HL-60/S4 treated with retinoic acid at 250 ng/mL for 4 days and 3 days (cell line): ENCODE measurements around the gene PITRM1.

Experiments used
- in situ Hi-C: fragments of 300-500 bp; cut with MboI; formaldehyde crosslinking; loops from 2 replicates; pipeline ENCODE4 v1.7.0; 2022; ENCODE audit warnings: low sequenced_read_pairs

PITRM1 gene

GRCh38 chr10:3166496-3167290 is 5.9 kb downstream of the PITRM1 start:
- in situ Hi-C loops, result no loop called here

GRCh38 chr10:3165196-3165595 is 7.4 kb downstream of the PITRM1 start:
- in situ Hi-C loops, result no loop called here

DNA sequence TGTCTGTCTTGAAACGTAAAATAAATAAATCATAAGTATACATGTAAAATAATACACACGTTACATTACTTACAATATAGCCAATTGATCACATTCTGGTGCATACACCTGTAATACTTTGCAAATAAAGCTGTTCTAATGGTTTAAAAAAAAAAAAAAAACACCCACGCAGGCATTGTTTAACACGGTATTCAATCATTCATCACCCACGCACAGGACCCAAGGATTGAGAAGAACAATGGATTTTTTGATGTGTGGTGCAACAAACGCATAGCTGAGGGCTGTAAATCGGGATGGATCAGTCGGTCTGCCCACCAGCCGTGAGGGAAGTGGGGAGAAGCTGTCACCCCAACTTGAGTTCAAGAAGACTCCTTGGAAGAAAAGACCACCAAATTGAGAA is 8.7 kb downstream of the PITRM1 start:
- in situ Hi-C loops, result no loop called here

- in situ Hi-C loops, result no loop called here
Observed at GRCh38 chr10:3162533-3162932, 10.0 kb downstream of the PITRM1 start.

DNA sequence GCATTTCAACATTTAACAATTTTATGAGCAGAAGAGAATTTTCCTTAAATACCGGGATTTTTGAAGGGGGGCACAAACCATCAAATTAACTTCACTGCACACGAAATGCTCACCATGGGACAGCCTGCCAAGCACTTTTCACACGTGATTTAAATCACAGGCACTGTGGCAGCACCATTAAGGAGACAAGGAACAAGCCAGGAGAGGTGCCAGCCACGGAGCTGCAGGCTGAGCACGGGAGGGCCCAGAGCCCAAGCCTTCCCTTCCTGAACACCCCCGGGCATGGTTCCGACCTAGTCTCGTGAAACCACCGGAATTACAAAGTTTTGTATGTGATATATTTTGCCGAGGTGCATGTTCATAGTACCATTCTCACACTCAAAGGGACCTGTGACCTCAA is 13.4 kb downstream of the PITRM1 start:
- in situ Hi-C loops, result no loop called here

GRCh38 chr10:3154666-3155065 is 17.9 kb downstream of the PITRM1 start:
- in situ Hi-C loops, result no loop called here

DNA sequence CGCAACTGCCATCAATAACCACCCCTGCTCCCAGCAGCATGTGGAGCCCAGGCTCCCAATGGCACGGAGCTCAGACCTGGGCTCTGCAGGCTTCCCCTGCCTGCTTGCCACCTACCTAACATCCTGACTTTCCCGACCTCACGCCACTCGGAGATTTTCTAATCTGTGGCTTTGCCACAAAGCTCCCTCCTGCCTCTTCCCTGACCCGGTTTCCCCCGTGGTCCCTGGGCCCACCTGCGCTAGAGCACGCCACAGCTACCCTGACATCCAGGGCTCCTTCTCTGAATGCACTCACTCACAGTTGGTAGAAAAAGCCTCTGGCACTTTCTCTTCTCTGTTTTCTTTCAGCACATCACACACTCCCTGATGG is 20.0 kb downstream of the PITRM1 start:
- in situ Hi-C loops, result no loop called here

- in situ Hi-C loops, result no loop called here
Observed at GRCh38 chr10:3151889-3152565, 20.6 kb downstream of the PITRM1 start.

DNA sequence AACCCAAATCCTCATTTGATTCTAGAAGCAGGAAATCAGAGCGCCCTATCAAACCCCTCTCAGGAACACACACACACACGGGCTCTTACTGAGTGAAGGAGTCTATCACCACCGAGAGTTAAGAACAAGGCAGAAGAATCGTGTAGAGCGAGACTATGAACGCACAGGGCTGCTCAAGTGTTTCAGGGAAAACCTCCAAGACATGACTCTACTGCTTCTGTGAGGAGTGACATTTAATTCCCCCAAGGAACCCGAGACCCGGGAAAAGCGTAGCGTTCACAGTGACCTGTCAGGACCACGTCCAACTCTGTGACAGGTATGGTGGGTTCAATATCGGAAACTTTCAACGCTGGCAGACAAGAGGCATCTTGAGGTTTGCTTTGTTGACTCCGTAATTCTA is 21.6 kb downstream of the PITRM1 start:
- in situ Hi-C loops, result no loop called here

- in situ Hi-C loops, result no loop called here
Observed at GRCh38 chr10:3150366-3150765, 22.2 kb downstream of the PITRM1 start.

- in situ Hi-C loops, result no loop called here
Observed at GRCh38 chr10:3149918-3150317, 22.7 kb downstream of the PITRM1 start.

DNA sequence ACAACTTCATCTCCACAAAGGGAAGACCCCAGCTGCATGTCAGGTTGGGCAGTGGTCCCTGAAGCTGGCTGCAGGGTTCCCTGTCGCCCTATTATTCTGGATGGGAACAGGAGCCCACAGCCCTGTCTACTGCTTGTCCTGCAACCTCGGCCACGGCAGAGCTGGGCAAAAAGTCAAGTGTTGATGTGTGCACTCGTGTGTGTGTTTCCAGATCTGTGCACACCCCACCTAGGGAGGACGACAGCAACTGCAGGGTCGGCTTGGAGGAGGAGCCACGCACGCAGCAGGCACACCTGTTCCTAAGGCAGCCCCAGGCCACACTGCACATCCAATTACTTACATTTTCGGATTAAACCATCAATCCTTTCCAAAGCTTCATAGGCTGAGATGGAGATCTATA is 23.6 kb downstream of the PITRM1 start:
- in situ Hi-C loops, result no loop called here

GRCh38 chr10:3148041-3148440 is 24.5 kb downstream of the PITRM1 start:
- in situ Hi-C loops, result no loop called here

- in situ Hi-C loops, result no loop called here
Observed at GRCh38 chr10:3147117-3147820, 25.3 kb downstream of the PITRM1 start.

- in situ Hi-C loops, result no loop called here
Observed at GRCh38 chr10:3146289-3146688, 26.3 kb downstream of the PITRM1 start.

DNA sequence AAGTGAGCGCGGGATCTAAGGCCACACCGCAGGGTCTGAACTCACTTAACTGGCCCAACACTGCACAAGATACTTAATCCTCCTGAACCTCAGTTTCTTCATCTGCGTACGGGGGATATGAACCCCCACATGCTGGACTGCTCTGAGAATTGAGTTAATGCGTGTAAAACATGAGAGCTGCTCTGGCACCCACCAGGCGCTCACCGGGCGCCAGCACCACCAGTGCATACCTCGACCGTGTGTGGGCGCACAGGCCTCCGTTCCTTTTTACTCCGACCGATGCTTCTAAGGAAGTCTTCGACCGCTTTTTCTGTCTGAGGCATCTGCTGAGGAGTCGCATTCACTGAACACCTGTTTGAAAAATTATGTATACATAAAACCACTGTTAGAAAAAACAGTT is 27.2 kb downstream of the PITRM1 start:
- in situ Hi-C loops, result no loop called here

DNA sequence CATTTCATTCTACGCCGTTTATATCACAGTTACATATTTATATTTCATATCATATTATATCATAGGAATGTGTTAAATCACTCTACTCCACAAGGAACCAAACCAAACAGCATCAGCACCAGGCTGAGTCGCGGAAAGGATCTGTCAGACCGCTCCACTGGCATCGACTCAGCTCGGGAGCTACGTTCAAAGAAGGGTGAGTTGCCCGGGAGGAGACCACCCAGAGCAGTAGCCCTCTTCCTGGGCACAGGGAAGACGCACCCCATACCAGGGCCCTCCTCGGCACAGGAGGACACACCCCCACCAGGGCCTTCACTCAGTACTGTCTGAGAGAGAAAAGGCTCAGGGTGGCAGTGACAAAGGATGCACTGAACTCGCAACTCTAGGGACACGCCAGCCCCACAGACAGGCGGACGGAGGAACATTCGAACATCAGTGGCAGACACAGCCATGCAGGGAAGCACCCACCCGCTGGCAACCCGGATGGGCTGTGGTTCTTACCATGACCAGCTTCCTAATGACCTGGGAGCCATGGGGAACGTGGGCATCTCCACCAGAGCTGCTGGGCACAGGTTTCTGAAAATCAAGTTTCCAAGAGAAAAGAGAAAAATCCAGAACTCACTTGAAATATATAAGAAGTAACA is 28.7 kb downstream of the PITRM1 start:
- in situ Hi-C loops, result no loop called here

- in situ Hi-C loops, result no loop called here
Observed at GRCh38 chr10:3143366-3143765, 29.2 kb downstream of the PITRM1 start.

GRCh38 chr10:3142146-3142875 is 30.3 kb downstream of the PITRM1 start:
- in situ Hi-C loops, result no loop called here

DNA sequence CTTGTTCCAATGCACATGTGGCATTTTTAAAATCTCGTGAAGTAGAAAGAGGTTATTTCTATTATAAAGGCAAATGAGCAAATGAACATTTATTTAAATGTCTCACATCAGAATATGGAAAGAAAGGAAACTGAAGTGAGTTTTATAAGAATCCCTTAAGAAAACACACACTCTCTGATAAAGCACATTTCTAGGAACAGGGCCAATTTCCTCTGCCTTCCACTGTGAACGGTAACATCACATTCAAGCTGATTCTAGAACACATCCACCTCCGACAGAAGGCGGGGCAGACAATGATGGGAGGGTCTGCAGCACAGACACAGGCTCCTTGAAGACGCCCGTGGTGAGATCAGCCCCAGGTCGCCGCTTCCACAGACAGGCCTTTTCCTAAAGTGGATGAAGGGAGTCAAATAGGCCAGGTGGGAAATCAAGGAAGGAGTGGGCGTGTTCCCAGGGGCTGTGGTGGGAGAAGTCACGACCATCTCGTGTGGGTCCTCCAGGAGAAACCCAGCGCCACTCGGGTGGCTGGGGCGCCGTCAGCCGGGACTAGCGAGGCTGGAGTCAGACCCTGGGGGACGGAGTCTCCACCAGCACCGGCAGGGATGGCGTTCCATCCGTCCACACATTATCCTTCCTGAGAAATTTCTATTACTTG is 31.1 kb downstream of the PITRM1 start:
- in situ Hi-C loops, result no loop called here
